GM12874 (cell line): Measurements from ENCODE around the gene C2CD3.

Source experiments
- TF ChIP-seq, protein P1 (sequence below): IDR thresholded peaks from 2 replicates; pipeline ENCODE4 v1.5.1; 2011; ENCODE audit warnings: low read depth, mild to moderate bottlenecking, control low read depth, low read length, moderate library complexity; ENCODE audit not compliant: insufficient read depth

The C2CD3 gene

DNA sequence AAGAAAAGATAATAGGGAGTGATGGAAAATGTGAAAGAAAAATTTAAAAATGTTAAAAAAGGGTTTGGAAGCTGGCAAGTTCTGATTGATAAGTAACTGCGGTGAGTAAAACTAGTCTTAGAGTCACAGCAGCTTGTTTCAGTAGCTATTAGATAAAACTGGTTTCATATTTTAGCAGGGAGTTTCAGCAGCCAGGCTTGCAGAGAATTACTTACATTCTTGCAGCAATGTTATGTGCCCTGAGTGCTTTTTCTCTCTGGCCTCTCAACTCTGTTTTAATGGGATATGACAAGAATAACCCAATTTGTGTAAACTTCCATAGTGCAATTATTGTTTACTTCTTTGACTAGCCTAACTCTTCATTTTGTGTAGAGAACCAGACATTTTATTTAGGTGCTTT lies 33.9 kb upstream of the C2CD3 start:
- TF ChIP-seq, protein P1, sequence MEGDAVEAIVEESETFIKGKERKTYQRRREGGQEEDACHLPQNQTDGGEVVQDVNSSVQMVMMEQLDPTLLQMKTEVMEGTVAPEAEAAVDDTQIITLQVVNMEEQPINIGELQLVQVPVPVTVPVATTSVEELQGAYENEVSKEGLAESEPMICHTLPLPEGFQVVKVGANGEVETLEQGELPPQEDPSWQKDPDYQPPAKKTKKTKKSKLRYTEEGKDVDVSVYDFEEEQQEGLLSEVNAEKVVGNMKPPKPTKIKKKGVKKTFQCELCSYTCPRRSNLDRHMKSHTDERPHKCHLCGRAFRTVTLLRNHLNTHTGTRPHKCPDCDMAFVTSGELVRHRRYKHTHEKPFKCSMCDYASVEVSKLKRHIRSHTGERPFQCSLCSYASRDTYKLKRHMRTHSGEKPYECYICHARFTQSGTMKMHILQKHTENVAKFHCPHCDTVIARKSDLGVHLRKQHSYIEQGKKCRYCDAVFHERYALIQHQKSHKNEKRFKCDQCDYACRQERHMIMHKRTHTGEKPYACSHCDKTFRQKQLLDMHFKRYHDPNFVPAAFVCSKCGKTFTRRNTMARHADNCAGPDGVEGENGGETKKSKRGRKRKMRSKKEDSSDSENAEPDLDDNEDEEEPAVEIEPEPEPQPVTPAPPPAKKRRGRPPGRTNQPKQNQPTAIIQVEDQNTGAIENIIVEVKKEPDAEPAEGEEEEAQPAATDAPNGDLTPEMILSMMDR = no peak

DNA sequence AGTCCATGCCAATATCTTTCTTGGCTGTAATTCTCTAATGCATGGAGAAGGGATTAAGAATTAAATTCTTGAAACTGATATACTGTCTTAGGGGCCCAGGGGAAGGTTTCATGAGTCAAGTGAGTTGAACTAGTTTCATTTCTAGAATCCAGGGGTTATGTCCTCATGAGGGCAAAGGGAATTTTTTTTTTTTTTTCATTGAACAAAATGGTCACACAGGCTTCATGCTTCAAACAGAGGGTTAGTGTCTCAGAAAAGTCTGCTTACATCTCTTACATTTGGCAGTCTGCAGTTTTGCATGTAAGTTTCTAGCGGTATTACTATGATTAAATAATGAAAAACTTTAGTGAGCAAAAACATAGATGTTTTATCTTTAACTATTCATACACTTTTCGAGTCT lies 33.2 kb upstream of the C2CD3 start:
- TF ChIP-seq, protein P1 = no peak

DNA sequence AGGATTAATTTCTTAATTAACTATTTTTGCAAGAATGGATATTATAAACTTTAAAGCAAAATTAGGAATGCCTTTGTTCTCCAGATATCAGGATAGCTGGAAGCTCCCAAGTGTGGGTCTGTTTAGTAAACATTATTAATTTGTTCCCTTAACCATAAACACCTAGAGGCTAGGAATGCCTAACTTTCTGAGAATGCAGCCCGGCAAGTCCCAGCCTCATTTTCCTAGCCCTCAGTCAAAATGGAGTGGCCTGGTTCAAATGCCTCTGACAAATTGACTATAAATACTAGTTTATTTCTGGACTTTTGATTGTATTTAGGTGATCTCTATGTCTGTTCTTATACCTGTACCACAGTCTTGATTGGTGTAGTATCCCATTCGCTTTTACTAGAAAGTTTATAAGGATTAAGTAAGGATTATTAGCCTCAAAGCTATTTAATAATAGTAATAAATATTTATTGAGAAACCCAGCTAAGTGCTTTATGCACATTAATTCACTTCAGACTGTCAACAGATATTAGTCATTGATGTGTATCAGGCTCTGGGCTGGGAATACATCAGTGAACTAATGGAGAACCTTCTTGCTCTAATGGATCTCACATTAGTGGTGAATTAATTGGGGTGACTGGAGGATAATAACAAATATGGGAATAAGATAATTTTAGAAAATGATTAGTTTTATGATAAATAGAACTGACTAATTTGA lies 26.1 kb upstream of the C2CD3 start:
- TF ChIP-seq, protein P1 = no peak

DNA sequence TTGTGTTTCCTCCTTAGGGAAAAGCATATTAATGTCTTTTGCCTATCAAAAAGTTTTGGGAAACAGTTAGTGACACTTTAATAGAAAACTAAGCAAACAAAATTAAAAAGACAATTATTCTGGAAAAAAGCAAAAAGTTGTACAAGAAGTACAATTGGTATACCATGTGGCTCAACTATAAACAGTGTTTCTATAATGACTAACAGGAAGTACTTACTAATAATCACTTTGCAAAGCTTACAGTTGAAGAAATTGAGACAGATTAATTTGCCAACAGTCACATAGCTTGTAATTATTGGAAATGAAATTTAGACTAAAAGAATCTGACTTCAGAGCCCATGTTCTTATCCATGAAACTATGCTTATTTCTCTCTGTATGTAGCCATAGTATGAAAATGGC lies 25.0 kb upstream of the C2CD3 start:
- TF ChIP-seq, protein P1 = no peak

DNA sequence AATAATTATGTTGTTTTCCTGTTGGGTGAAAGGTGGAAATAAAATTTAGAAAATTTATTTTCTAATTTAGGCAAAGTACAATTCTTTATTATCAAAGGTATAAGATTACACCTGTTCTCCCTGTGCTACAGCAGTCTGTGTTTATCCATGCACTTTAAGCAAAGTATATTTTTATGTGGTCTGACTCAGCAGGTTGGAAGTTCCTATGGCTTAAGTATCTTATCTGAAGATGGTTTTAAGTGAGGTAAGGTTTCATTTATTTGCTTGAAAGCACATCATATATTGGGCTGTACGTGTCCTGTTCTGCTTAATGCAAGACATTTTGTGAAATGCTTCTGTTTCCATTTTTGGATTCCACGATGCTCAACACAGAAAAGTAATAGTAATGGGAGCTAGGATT lies 14.9 kb upstream of the C2CD3 start:
- TF ChIP-seq, protein P1 = no peak

DNA sequence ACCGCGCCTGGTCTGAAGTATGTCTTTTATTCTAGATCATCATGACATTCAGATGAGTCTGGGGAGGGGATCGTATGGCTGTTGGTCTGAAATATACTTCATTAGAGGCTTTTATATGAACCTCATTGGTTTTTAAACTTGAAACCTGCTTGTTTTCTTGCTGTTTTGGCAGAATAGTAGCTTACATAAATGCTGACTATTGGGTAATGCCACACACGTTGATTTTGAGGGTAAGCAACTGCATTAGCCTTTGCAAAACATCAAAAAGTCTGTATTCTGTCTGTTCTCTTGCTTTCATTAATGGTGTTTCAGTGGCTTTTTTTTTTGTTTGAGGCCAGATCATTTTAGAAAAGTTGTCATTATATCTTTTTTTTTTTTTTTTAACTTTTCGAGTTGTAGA lies 14.5 kb upstream of the C2CD3 start:
- TF ChIP-seq, protein P1 = no peak

DNA sequence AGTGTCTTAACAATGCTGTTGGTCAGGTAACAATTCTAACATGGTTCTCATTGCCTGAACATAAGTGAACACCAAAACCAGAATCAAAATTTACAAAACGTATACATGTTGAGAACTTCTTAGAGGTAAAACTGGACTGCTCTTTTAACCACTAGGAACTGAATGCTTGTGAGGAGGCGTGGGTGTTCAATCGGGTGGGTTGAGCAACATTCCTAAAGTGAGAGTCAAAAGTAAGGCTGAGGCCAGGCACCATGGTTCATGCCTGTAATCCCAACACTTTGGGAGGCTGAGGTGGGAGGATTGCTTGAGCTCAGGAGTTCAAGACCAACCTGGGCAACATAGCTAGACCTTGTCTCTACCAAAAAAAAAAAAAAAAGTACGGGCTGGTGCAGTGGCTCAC lies 11.8 kb upstream of the C2CD3 start:
- TF ChIP-seq, protein P1 = no peak
